ENCODE results near the gene ADGRL4.
"Not testable (repeated sequence)": the region's sequence is repeated elsewhere in the genome, so short reads cannot be mapped to it uniquely, and the experiment has no call there.

ADGRL4 gene

GRCh38 chr1:79010589-79010988 lies 4.1 kb upstream of the ADGRL4 start:
- peaks cover 13% of the 10 kb centered on the region for H3K27me3 ChIP-seq (ENCODE audit: control insufficient read depth, insufficient read depth, low read length)
- no peaks in the 10 kb centered on the region for H3K4me1 ChIP-seq (ENCODE audit: control insufficient read depth, insufficient read depth, low read length)
- H3K36me3 ChIP-seq (ENCODE audit: control insufficient read depth, insufficient read depth, low read length) = no peaks in the 10 kb centered on the region
- no peaks in the 10 kb centered on the region for H3K9me3 ChIP-seq (ENCODE audit: control insufficient read depth, insufficient read depth, low read depth, low read length)
- H3K4me3 ChIP-seq (ENCODE audit: low read depth, low read length) = no peak overlapping the region
- no peak overlapping the region for H3K27ac ChIP-seq (ENCODE audit: low read depth, low read length)
- no peak overlapping the region for H3K9ac ChIP-seq (ENCODE audit: low read length)

- Histone ChIP-seq H3K27me3 (ENCODE audit: control insufficient read depth, insufficient read depth, low read length) (peaks cover 13% of the 10 kb centered on the region), H3K9me3 (ENCODE audit: control insufficient read depth, insufficient read depth, low read depth, low read length) (no peaks in the 10 kb centered on the region), H3K4me1 (ENCODE audit: control insufficient read depth, insufficient read depth, low read length) (no peaks in the 10 kb centered on the region), H3K4me3 (ENCODE audit: low read depth, low read length) (peak overlapping the region; percentile 82), H3K9ac (ENCODE audit: low read length) (peak overlapping the region; percentile 42), H3K27ac (ENCODE audit: low read depth, low read length) (no peak overlapping the region), H3K36me3 (ENCODE audit: control insufficient read depth, insufficient read depth, low read length) (no peaks in the 10 kb centered on the region)
Measured at GRCh38 chr1:79005945-79006344, 585 bp downstream of the ADGRL4 start.

- no peaks in the 10 kb centered on the region for H3K9me3 ChIP-seq (ENCODE audit: control insufficient read depth, insufficient read depth, low read depth, low read length)
- no peak overlapping the region for H3K9ac ChIP-seq (ENCODE audit: low read length)
- no peaks in the 10 kb centered on the region for H3K36me3 ChIP-seq (ENCODE audit: control insufficient read depth, insufficient read depth, low read length)
- no peak overlapping the region for H3K4me3 ChIP-seq (ENCODE audit: low read depth, low read length)
- H3K27me3 ChIP-seq (ENCODE audit: control insufficient read depth, insufficient read depth, low read length) = peaks cover 13% of the 10 kb centered on the region
- no peaks in the 10 kb centered on the region for H3K4me1 ChIP-seq (ENCODE audit: control insufficient read depth, insufficient read depth, low read length)
- H3K27ac ChIP-seq (ENCODE audit: low read depth, low read length) = no peak overlapping the region
Measured at GRCh38 chr1:79004916-79005315, 1.6 kb downstream of the ADGRL4 start.

GRCh38 chr1:78996791-78997190 lies 9.7 kb downstream of the ADGRL4 start:
- no peak overlapping the region for H3K27ac ChIP-seq (ENCODE audit: low read depth, low read length)
- H3K27me3 ChIP-seq (ENCODE audit: control insufficient read depth, insufficient read depth, low read length) = no peaks in the 10 kb centered on the region
- no peak overlapping the region for H3K9ac ChIP-seq (ENCODE audit: low read length)
- H3K4me1 ChIP-seq (ENCODE audit: control insufficient read depth, insufficient read depth, low read length) = no peaks in the 10 kb centered on the region
- H3K9me3 ChIP-seq (ENCODE audit: control insufficient read depth, insufficient read depth, low read depth, low read length) = no peaks in the 10 kb centered on the region
- H3K4me3 ChIP-seq (ENCODE audit: low read depth, low read length) = no peak overlapping the region
- H3K36me3 ChIP-seq (ENCODE audit: control insufficient read depth, insufficient read depth, low read length) = no peaks in the 10 kb centered on the region

GRCh38 chr1:78987042-78987441 lies 19.5 kb downstream of the ADGRL4 start:
- Histone ChIP-seq H3K36me3 (ENCODE audit: control insufficient read depth, insufficient read depth, low read length) (no peaks in the 10 kb centered on the region), H3K27ac (ENCODE audit: low read depth, low read length) (no peak overlapping the region), H3K9me3 (ENCODE audit: control insufficient read depth, insufficient read depth, low read depth, low read length) (peaks cover 4% of the 10 kb centered on the region; the same call in 1 of the 2 replicates), H3K9ac (ENCODE audit: low read length) (no peak overlapping the region), H3K27me3 (ENCODE audit: control insufficient read depth, insufficient read depth, low read length) (no peaks in the 10 kb centered on the region), H3K4me3 (ENCODE audit: low read depth, low read length) (no peak overlapping the region), H3K4me1 (ENCODE audit: control insufficient read depth, insufficient read depth, low read length) (no peaks in the 10 kb centered on the region)

GRCh38 chr1:78980511-78980910 lies 26.0 kb downstream of the ADGRL4 start:
- no peaks in the 10 kb centered on the region for H3K27me3 ChIP-seq (ENCODE audit: control insufficient read depth, insufficient read depth, low read length)
- H3K27ac ChIP-seq (ENCODE audit: low read depth, low read length) = no peak overlapping the region
- H3K9ac ChIP-seq (ENCODE audit: low read length) = no peak overlapping the region
- no peaks in the 10 kb centered on the region for H3K36me3 ChIP-seq (ENCODE audit: control insufficient read depth, insufficient read depth, low read length)
- H3K4me3 ChIP-seq (ENCODE audit: low read depth, low read length) = no peak overlapping the region
- no peaks in the 10 kb centered on the region; the same call in 1 of the 2 replicates for H3K9me3 ChIP-seq (ENCODE audit: control insufficient read depth, insufficient read depth, low read depth, low read length)
- no peaks in the 10 kb centered on the region for H3K4me1 ChIP-seq (ENCODE audit: control insufficient read depth, insufficient read depth, low read length)

- 0 out of 2 replicates have a peak, but pooled peaks cover 5% of the 10 kb centered on the region for H3K9me3 ChIP-seq (ENCODE audit: control insufficient read depth, insufficient read depth, low read depth, low read length)
- no peak overlapping the region for H3K4me3 ChIP-seq (ENCODE audit: low read depth, low read length)
- H3K36me3 ChIP-seq (ENCODE audit: control insufficient read depth, insufficient read depth, low read length) = no peaks in the 10 kb centered on the region
- peaks cover 5% of the 10 kb centered on the region; the same call in 1 of the 2 replicates for H3K4me1 ChIP-seq (ENCODE audit: control insufficient read depth, insufficient read depth, low read length)
- no peak overlapping the region for H3K9ac ChIP-seq (ENCODE audit: low read length)
- no peak overlapping the region for H3K27ac ChIP-seq (ENCODE audit: low read depth, low read length)
- peaks cover 39% of the 10 kb centered on the region for H3K27me3 ChIP-seq (ENCODE audit: control insufficient read depth, insufficient read depth, low read length)
Measured at GRCh38 chr1:78972723-78973122, 33.8 kb downstream of the ADGRL4 start.

GRCh38 chr1:78967091-78967490 lies 39.4 kb downstream of the ADGRL4 start:
- H3K27ac ChIP-seq (ENCODE audit: low read depth, low read length); H3K9ac ChIP-seq (ENCODE audit: low read length); H3K4me1 ChIP-seq (ENCODE audit: control insufficient read depth, insufficient read depth, low read length); H3K36me3 ChIP-seq (ENCODE audit: control insufficient read depth, insufficient read depth, low read length); H3K4me3 ChIP-seq (ENCODE audit: low read depth, low read length): not testable (repeated sequence)
- H3K9me3 ChIP-seq (ENCODE audit: control insufficient read depth, insufficient read depth, low read depth, low read length) = peaks cover 21% of the 10 kb centered on the region
- peaks cover 37% of the 10 kb centered on the region for H3K27me3 ChIP-seq (ENCODE audit: control insufficient read depth, insufficient read depth, low read length)

GRCh38 chr1:78958711-78959110 lies 47.8 kb downstream of the ADGRL4 start:
- Histone ChIP-seq H3K9me3 (ENCODE audit: control insufficient read depth, insufficient read depth, low read depth, low read length) (no peaks in the 10 kb centered on the region), H3K4me3 (ENCODE audit: low read depth, low read length) (no peak overlapping the region), H3K27ac (ENCODE audit: low read depth, low read length) (no peak overlapping the region), H3K9ac (ENCODE audit: low read length) (no peak overlapping the region), H3K36me3 (ENCODE audit: control insufficient read depth, insufficient read depth, low read length) (no peaks in the 10 kb centered on the region), H3K4me1 (ENCODE audit: control insufficient read depth, insufficient read depth, low read length) (no peaks in the 10 kb centered on the region), H3K27me3 (ENCODE audit: control insufficient read depth, insufficient read depth, low read length) (no peaks in the 10 kb centered on the region; the same call in 1 of the 2 replicates)

- Histone ChIP-seq H3K27ac (ENCODE audit: low read depth, low read length) (no peak overlapping the region), H3K4me1 (ENCODE audit: control insufficient read depth, insufficient read depth, low read length) (no peaks in the 10 kb centered on the region), H3K36me3 (ENCODE audit: control insufficient read depth, insufficient read depth, low read length) (no peaks in the 10 kb centered on the region), H3K27me3 (ENCODE audit: control insufficient read depth, insufficient read depth, low read length) (no peaks in the 10 kb centered on the region), H3K9me3 (ENCODE audit: control insufficient read depth, insufficient read depth, low read depth, low read length) (no peaks in the 10 kb centered on the region), H3K4me3 (ENCODE audit: low read depth, low read length) (no peak overlapping the region), H3K9ac (ENCODE audit: low read length) (no peak overlapping the region)
Measured at GRCh38 chr1:78950826-78951225, 55.7 kb downstream of the ADGRL4 start.

- Histone ChIP-seq H3K27ac (ENCODE audit: low read depth, low read length) (no peak overlapping the region), H3K9me3 (ENCODE audit: control insufficient read depth, insufficient read depth, low read depth, low read length) (no peaks in the 10 kb centered on the region), H3K36me3 (ENCODE audit: control insufficient read depth, insufficient read depth, low read length) (no peaks in the 10 kb centered on the region), H3K4me3 (ENCODE audit: low read depth, low read length) (no peak overlapping the region), H3K9ac (ENCODE audit: low read length) (no peak overlapping the region), H3K4me1 (ENCODE audit: control insufficient read depth, insufficient read depth, low read length) (no peaks in the 10 kb centered on the region), H3K27me3 (ENCODE audit: control insufficient read depth, insufficient read depth, low read length) (no peaks in the 10 kb centered on the region)
Measured at GRCh38 chr1:78949227-78949626, 57.3 kb downstream of the ADGRL4 start.

GRCh38 chr1:78919150-78919549 lies 87.4 kb downstream of the ADGRL4 start:
- H3K4me3 ChIP-seq (ENCODE audit: low read depth, low read length) = no peak overlapping the region
- H3K36me3 ChIP-seq (ENCODE audit: control insufficient read depth, insufficient read depth, low read length) = no peaks in the 10 kb centered on the region
- H3K9ac ChIP-seq (ENCODE audit: low read length) = no peak overlapping the region
- H3K9me3 ChIP-seq (ENCODE audit: control insufficient read depth, insufficient read depth, low read depth, low read length) = no peaks in the 10 kb centered on the region
- H3K27ac ChIP-seq (ENCODE audit: low read depth, low read length) = no peak overlapping the region
- H3K27me3 ChIP-seq (ENCODE audit: control insufficient read depth, insufficient read depth, low read length) = no peaks in the 10 kb centered on the region
- H3K4me1 ChIP-seq (ENCODE audit: control insufficient read depth, insufficient read depth, low read length) = no peaks in the 10 kb centered on the region

Measured in HUES6 (cell line).